Measurements from ENCODE around the gene MRPS2.

MRPS2 gene

GRCh38 chr9:135490166-135490870, 10.2 kb upstream of the MRPS2 start:
- TF ChIP-seq CTCF (IDR thresholded peaks at IDR 0.05; ENCODE audit: insufficient read depth, low read length, missing control alignments), result no peak
- ChIA-PET CTCF (interaction anchor here (1.0 to 3.5 kb wide), 4 partner anchors 9 to 15 kb away, joined by 3 to 14 read pairs (median 10); partner anchors contain the start of gene MRPS2), POLR2A (no interaction called here)
- H3K4me3 ChIP-seq (ENCODE audit: low read depth, low read length), result no peak overlapping the region
- DNase-seq (ENCODE audit: low read depth, low spot score), result no peak

- ChIA-PET POLR2A (no interaction called here), CTCF (interaction anchor here (1.0 to 3.5 kb wide), 4 partner anchors 9 to 14 kb away, joined by 3 to 14 read pairs (median 10); partner anchors contain the start of gene MRPS2)
- no peak overlapping the region for H3K4me3 ChIP-seq (ENCODE audit: low read depth, low read length)
Observed at GRCh38 chr9:135490980-135491464, 9.5 kb upstream of the MRPS2 start.

GRCh38 chr9:135491764-135492163, 8.7 kb upstream of the MRPS2 start:
- ChIA-PET CTCF (interaction anchor here (1.8 to 3.5 kb wide), 3 partner anchors 8 to 14 kb away, joined by 10 to 14 read pairs (median 11); partner anchors contain the start of gene MRPS2), POLR2A (no interaction called here)
- no peak overlapping the region for H3K4me3 ChIP-seq (ENCODE audit: low read depth, low read length)
- no peak for DNase-seq (ENCODE audit: low read depth, low spot score)
- TF ChIP-seq CTCF (IDR thresholded peaks at IDR 0.05; ENCODE audit: insufficient read depth, low read length, missing control alignments), result no peak

More at GRCh38 chr9:135490980-135491464, 9.5 kb upstream of the MRPS2 start:
- DNase-seq (ENCODE audit: low read depth, low spot score), result no peak
- TF ChIP-seq CTCF (IDR thresholded peaks at IDR 0.05; ENCODE audit: insufficient read depth, low read length, missing control alignments), result no peak

- no peak for DNase-seq (ENCODE audit: low read depth, low spot score)
- POLR2A ChIA-PET, result no interaction called here
- CTCF ChIA-PET, result interaction anchor here (0.9 to 3.5 kb wide), 4 partner anchors 9 to 15 kb away, joined by 3 to 14 read pairs (median 6); no protein-coding TSS in a partner anchor
- TF ChIP-seq CTCF (IDR thresholded peaks at IDR 0.05; ENCODE audit: insufficient read depth, low read length, missing control alignments), result no peak
- no peak overlapping the region for H3K4me3 ChIP-seq (ENCODE audit: low read depth, low read length)
Observed at GRCh38 chr9:135492886-135493669, 7.4 kb upstream of the MRPS2 start.

GRCh38 chr9:135494791-135495559, 5.5 kb upstream of the MRPS2 start:
- no peak for DNase-seq (ENCODE audit: low read depth, low spot score)
- H3K4me3 ChIP-seq (ENCODE audit: low read depth, low read length), result no peak overlapping the region
- TF ChIP-seq CTCF (IDR thresholded peaks at IDR 0.05; ENCODE audit: insufficient read depth, low read length, missing control alignments), result no peak
- CTCF ChIA-PET, result no interaction called here
- POLR2A ChIA-PET, result no interaction called here

All from AG04449 (cell line).